Measurements from ENCODE around the gene ABO. TPM values are rescaled to one million over a fixed set of nuclear protein-coding genes. Genes with fewer than 3 reads are reported as not detected.
A peak's percentile ranks its signal among the peaks of the same experiment; 100 is the strongest.

Gene ABO
- total and polyA plus RNA-seq, 10 of the 15 experiments (the other 5 are each of a cell fraction or from before 2014, with no cell fraction given), result 0.10 TPM; not detected in 9

DNA sequence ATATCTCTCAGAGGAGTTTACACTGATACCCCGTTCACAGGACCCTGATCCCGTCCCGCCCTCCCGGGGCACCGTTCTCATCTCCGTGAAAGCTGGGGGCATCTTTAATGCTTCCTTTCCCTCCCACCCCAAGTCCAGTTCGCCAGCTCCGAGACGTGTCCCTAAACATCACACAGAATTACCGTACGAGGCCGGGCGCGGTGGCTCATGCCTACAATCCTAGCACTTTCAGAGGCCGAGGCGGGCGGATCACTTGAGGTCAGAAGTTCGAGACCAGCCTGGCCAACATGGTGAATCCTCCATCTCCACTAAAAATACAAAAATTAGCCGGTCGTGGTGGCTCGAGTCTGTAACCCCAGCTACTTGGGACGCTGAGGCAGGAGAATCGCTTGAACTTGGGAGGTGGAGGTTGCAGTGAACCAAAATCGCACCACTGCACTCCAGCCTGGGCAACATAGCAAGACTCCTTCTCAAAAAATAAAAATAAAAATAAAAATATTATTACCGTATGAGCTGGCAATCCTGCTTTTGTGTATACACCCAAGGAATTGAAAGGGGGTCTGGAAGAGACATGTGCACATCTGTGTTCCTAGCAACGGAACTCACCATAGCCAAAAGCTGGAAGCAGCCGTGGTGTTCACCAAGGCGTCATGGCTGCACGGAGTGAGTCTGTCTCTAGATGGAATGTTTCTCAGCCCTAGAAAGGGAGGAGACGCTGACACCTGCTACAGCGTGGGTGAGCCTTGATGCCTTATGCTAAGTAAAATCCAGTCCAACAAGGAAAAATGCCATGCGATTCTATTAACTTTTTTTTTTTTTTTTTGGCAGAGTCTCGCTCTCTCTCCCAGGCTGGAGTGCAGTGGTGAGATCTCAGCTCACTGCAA, 1.2 kb upstream of the ABO start (continued):
- TF ChIP-seq, protein P1, sequence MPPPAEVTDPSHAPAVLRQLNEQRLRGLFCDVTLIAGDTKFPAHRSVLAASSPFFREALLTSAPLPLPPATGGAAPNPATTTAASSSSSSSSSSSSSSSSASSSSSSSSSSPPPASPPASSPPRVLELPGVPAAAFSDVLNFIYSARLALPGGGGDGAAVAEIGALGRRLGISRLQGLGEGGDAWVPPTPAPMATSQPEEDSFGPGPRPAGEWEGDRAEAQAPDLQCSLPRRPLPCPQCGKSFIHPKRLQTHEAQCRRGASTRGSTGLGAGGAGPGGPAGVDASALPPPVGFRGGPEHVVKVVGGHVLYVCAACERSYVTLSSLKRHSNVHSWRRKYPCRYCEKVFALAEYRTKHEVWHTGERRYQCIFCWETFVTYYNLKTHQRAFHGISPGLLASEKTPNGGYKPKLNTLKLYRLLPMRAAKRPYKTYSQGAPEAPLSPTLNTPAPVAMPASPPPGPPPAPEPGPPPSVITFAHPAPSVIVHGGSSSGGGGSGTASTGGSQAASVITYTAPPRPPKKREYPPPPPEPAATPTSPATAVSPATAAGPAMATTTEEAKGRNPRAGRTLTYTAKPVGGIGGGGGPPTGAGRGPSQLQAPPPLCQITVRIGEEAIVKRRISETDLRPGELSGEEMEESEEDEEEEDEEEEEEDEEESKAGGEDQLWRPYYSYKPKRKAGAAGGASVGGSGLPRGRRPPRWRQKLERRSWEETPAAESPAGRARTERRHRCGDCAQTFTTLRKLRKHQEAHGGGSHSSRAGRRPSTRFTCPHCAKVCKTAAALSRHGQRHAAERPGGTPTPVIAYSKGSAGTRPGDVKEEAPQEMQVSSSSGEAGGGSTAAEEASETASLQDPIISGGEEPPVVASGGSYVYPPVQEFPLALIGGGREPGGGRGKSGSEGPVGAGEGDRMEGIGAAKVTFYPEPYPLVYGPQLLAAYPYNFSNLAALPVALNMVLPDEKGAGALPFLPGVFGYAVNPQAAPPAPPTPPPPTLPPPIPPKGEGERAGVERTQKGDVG (CRISPR knock-in tag; IDR thresholded peaks at IDR 0.05), result no peak
- TF ChIP-seq ASH2L (IDR thresholded peaks at IDR 0.05; ENCODE audit: borderline replicate concordance, low read depth) (no peak), MTA3 (IDR thresholded peaks at IDR 0.05; ENCODE audit: borderline replicate concordance, low read length) (no peak)

DNA sequence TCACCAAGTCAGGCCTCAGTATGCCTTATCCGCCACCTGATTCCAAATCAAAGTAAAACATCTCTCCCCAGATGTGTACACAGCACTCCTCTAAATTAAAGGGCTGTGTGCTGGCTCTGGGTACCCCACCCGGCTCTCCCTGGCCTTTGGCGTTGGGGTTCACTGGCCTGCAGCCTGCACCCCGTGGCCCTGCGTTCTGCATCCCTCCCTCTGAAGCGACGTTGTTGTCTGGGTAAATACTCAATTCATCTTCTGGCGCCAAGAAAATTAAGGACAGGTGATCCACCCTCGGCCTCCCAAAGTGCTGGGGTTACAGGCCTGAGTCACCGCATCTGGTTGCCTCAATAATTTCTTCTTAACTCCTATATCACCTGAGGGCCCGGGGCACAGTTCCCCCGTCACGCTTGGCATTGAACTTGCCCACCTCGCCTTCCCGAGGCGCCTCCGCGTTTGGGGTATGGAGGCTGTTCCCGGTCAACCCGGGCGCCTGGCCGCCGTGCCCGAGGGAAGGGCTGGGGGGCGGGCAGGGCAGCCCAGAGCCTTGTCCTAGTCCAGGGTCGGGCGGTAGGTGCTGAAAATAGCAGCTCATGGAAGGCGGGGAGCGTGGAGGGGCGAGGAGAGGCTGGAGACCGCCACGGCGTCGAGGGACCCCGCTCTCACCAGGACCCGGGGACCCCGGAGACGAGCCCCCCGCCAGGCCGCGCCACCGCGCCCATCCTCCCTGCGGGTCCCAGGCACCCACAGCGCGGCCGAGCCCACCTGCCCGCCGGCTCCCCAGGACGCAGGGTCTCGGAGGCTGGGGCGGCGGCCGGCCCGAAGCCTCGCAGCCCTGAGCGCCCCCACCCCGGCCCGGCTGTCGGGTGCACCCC, 531 bp downstream of the ABO start:
- no peak overlapping the region for H3K27ac ChIP-seq (ENCODE audit: control insufficient read depth, insufficient read depth)
- 69% methylated on average over 58 of the region's 60 CpGs for WGBS (ENCODE audit: insufficient coverage, insufficient replicate concordance, low lambda C conversion rate, missing lambda C conversion rate)
- H2AFZ ChIP-seq (ENCODE audit: control insufficient read depth, low read depth, low read length), result no peak overlapping the region
- SMC1A ChIA-PET (ENCODE audit: uncharacterized antibody, unreplicated experiment), result no interaction called here
- H3K9ac ChIP-seq (ENCODE audit: control insufficient read depth, insufficient read depth, low read length), result no peak overlapping the region
- RAD21 ChIA-PET (ENCODE audit: unreplicated experiment), result no interaction called here
- H3K36me3 ChIP-seq (ENCODE audit: control insufficient read depth in 2 of 2, insufficient read depth in 2 of 2, low read length in 1 of 2), result no peaks in the 10 kb centered on the region
- FAIRE-seq, result no peak
- peaks cover 0 to 3% of the 10 kb centered on the region in 2 experiments; a peak in 2 of 4 replicates for H3K27me3 ChIP-seq (replicated peaks in 1 of 2; ENCODE audit: control insufficient read depth in 2 of 2, insufficient read depth in 2 of 2, low read length in 1 of 2)
- no peaks in the 10 kb centered on the region for H3K79me2 ChIP-seq (ENCODE audit: control insufficient read depth, insufficient read depth, low read length)
- DNase-seq (ENCODE audit: low read depth, low spot score), result no peak
- no peak overlapping the region for H3K4me2 ChIP-seq (ENCODE audit: control insufficient read depth, insufficient read depth)
- CTCF ChIA-PET, result interaction anchor here (0.6 kb wide), 1 partner anchor 21 kb away, joined by 3 read pairs; no protein-coding TSS in a partner anchor
- H3K4me3 ChIP-seq, result no peak overlapping the region
- ATAC-seq, result no peak
- TF ChIP-seq, protein P2, sequence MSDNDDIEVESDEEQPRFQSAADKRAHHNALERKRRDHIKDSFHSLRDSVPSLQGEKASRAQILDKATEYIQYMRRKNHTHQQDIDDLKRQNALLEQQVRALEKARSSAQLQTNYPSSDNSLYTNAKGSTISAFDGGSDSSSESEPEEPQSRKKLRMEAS (IDR thresholded peaks at IDR 0.05; ENCODE audit: low read depth, low read length), result no peak
- TF ChIP-seq, protein P3, sequence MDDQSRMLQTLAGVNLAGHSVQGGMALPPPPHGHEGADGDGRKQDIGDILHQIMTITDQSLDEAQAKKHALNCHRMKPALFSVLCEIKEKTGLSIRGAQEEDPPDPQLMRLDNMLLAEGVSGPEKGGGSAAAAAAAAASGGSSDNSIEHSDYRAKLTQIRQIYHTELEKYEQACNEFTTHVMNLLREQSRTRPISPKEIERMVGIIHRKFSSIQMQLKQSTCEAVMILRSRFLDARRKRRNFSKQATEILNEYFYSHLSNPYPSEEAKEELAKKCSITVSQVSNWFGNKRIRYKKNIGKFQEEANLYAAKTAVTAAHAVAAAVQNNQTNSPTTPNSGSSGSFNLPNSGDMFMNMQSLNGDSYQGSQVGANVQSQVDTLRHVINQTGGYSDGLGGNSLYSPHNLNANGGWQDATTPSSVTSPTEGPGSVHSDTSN (IDR thresholded peaks at IDR 0.05; ENCODE audit: insufficient replicate concordance, low read depth, low read length), result no peak
- TF ChIP-seq YBX1 (IDR thresholded peaks at IDR 0.05) (no peak), SUZ12 (IDR thresholded peaks at IDR 0.05; ENCODE audit: unreplicated experiment) (peak; percentile 33)
- in situ Hi-C loops (cut with MboI) (no loop called here), intact Hi-C loops (cut with micrococcal nuclease; ENCODE audit: unreplicated experiment) (no loop called here)
- no peaks in the 10 kb centered on the region for H4K20me1 ChIP-seq (ENCODE audit: control insufficient read depth, insufficient read depth)
- no peaks in the 10 kb centered on the region for H3K4me1 ChIP-seq (ENCODE audit: control insufficient read depth, insufficient read depth, low read length)
- POLR2A ChIA-PET, result no interaction called here
- no peaks in the 10 kb centered on the region for H3K9me3 ChIP-seq (replicated peaks; ENCODE audit: control insufficient read depth, insufficient read depth, low read length)
- BruUV-seq (replicated peaks), result no TSS peak

Measured in GM12878 (cell line).